ENCODE data around the gene PPP1R14D.

The PPP1R14D gene

DNA sequence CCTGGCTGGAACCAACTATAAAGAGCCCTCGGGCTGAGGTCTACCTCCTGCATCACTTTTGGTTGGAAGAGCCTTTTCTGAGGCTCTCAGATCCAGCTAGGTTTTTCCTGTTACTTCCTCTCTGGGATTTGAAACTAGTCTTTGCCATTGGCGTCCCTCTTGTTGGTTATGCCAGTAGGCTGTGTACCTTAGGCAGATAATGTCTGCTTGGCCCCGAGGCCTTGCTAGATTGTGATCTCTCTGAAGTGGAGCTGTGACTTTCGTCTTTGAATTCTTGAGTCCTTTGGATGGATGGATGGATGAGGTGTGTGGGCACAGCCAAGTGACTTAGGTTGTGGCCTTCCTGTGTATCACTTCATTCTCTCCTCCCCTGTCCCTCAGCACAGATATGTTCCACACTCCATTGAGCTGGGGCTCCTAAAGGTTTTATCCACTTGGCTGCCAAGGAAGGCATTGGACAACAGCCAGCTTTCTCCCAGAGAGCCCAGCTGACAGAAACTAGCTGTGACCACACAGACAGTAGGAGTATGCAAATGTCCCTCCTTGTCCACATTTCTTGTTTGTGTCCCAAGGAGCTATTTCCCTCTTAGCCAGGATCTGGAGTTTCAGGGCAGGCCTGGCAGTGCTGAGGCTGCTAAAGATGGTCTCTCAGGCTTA, 13.3 kb downstream of the PPP1R14D start:
- no peak for DNase-seq

DNA sequence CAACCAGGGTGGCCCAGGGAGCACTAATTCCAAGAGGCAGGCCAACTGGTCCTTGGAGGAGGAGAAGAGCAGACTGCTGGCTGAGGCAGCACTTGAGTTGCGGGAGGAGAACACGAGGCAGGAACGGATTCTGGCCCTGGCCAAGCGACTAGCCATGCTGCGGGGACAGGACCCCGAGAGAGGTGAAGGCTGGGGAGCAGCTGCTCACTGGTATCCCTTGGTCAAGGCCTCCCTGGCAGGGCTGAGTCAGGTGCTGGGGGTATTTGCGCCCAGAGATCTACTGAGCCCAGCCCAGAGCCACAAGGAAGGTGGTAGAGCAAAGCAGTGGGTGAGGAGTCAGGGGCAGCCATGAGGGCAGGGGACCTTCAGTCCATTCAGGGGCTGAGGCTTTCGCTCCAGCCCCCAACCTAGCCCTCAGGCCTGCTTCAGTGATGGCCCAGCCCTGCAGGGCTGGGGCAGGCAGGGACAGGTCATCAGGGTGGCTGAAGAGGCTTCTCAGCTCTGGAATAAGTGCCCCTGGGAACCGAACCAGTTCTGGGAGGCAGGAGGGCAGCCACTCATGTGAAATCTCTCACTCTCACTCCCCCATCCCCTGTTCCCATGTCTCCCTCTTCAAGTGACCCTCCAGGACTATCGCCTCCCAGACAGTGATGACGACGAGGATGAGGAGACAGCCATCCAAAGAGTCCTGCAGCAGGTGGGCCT, 15.6 kb downstream of the PPP1R14D start:
- DNase-seq = no peak

DNA sequence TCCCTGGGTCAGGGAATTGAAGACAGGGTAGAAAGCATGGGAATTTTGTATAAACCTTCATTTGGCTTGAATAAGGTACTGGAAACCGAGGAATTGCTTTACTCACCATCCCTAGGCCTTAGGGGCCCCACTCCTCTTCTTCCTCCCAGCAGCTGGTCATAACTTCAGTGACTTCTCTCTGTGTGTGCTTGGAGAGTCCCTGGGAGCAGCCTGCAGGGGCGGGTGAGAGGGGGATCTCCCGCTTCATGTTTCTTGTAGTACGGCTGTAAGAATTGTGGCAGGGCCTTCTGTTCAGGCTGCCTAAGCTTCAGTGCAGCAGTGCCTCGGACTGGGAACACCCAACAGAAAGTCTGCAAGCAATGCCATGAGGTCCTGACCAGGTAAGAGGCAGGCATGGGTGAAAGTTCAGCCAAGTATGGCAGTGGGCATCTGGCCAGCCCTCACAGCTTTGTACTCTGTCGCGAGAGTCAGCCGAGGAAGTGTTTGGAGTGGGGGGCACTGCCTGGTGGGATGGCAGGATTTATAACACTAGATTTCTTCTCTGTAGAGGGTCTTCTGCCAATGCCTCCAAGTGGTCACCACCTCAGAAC, 19.6 kb downstream of the PPP1R14D start:
- no peak for DNase-seq

DNA sequence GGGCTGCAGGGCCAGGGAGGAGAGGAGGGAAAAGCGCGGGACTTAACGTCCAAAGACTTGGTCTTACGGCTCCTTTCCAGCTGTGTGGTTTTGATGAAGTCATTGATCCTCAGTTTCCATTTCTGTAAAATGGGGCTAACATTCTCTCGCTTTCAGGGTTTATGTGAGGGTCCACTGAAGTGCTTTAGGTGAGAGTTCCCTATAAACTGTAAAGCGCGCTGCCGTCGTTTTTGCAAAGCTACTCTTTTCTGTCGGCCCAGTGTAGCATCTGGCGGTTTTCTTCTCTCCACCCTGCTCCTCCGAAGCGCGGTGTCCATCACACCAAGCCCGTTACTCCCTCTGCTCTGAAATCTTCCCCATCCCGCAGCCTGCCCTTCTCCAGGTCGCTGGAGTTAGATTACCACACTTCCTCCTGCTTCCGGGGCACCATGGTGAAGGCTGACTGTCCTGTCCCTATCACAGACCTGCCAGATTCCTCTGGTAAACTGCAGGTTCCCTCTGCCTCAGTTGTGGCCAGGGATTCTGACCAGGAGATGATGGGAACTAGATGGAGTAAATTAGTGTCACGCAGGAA, 20.5 kb downstream of the PPP1R14D start:
- no peak for DNase-seq

DNA sequence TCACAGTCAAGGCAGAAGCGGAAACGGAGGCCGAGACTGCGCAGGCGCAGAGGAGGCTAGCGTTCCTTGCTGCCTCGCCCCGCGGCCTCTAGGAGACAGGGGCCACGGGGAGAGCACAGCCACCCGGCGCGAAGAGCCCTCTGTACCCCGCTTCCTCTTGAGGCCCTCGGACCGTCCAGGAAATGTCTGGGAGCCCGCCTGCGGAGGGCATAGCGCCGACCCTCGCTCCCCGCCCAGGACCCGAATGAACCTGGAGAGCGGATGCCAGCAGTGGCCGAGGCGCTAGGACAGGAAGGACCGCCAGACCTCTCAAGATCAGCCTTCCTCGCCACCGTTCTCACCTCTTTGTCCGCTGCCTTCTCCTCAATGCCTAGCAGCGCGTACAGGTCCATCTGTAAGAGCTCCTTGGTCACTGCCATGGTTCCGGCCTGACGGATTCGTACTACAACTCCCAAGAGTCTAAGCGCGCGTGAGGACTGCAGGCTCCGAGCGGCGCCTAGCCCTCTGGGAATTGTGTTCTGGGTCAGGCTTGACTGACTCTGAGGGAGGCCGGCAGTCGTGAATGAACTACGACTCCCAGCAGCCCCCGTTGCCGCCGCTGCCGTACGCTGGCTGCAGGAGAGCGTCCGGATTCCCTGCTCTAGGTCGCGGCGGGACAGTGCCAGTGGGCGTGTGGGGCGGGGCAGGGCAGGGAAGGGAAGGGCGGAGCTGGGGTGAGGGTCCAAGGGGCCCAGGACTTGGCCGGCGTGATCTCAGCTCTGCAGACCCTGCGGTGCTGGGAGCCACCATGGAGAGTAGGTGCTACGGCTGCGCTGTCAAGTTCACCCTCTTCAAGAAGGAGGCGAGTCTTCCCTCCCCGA, 21.2 kb downstream of the PPP1R14D start, which contains the start of the genes DNAJC17 and ZFYVE19:
Gene DNAJC17 (minus strand): TSS at position 446 of the 860 bp plus-strand sequence. CDS start 27 bp downstream, at position 419.
Gene ZFYVE19 (plus strand): TSS at position 62 of the 860 bp plus-strand sequence. CDS start 501 bp downstream, at position 563.
- DNase-seq = peak; percentile 85

DNA sequence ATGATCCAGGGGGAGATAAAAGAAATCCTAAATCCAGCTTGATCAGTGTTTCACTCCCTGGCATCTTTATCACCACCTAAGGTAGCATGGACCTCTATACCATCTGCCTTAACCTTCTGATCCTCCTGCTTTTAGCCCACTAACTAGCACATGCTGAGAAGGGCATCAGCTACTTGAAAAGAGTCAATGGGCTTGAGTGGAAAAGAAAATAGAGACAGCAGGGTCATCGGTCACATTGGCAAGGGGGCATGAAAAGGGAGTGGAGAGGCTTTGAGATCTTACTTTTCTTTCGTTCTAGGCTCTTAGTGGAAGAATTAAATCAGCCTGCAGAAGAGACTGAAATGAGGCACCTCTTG, 21.9 kb downstream of the PPP1R14D start:
- no peak for DNase-seq

DNA sequence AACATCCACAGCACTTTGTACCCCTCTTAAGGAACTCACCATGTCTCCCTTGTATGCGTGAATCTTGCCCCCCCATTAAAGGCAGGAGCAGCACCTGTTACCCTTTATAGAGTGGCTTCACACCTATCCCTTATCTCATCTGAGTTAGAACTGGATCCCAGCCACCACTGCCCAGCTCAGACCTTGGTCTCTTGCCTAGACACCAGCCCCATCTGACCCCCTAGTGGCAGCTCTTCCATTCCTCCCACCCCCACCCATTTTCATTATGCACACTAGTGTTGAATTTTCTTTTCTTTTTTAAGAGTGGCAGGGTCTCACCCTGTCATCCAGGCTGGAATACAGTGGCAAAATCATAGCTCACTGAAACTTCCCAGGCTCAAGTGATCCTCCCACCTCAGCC, 24.8 kb downstream of the PPP1R14D start:
- DNase-seq = no peak

DNA sequence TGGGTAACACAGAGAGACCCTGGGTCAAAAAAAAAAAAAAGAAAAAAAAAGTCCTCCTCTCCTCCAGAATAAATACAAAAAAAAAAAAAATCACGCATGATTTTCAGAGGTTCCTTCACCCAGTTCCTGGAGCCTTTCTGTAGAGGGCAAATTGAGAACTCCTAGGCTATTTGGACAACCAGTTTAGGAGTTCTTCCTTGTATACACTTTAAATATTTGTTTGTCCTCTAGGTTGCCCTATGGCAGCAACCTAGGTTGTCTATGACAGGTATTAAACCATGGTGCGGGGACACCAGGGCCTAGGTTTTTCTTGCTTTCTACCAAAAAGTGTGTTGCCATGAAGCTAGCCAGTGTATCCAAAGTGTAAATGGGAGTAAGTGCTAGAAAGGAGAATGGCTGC, 25.4 kb downstream of the PPP1R14D start:
- DNase-seq = no peak

DNA sequence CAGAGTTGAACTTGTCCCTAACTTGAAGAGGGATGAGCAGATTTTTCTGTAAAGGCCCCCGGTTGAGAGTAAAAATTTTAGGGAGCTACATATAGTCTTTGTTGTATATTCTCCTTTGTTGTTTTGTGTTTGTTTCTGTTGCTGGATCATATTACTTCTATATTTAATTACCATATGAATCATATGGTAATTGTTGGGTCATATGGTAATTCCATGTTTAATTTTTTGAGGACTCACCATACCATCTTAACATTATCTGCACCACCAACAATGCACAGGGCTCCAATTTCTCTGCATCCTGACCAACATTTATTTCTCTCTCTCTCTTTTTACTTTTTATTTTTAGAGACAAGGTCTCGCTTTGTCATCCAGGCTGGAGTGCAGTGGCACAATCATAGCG, 29.0 kb downstream of the PPP1R14D start:
- DNase-seq = no peak

DNA sequence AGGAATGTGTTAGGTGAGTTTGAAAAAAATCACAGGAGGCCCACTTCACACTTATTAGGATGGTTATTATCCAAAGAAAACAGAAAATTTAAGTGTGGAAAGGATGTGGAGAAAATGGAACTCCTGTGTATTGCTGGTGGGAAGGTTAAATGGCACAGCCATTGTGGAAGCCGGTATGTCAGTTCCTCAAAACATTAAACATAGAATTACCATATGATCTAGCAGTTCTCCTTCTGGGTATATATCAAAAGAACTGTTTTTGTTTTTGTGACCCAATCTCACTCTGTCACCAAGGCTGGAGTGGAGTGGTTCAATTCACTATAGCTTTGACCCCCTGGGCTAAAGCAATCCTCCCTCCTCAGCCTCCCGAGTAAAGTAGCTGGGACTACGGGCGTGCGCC, 32.0 kb downstream of the PPP1R14D start:
- no peak for DNase-seq

DNA sequence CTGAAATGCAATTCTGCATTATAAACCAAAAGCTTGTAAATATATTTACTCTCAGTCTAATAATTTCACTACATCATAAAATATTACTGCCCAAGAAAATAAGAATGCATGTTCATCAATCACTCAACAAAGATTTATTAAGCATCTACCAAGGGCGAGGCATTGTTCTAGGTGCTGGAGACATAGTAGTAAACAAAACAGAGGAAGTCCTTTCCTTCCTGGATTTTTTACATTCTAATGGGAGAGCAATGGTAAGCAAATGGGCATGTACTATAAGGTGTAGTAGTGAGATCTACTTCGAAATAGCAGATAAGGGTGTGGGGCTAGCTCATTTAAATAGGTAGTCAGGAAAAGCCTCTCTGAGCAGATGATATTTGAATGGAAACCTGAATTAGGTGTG, 32.5 kb downstream of the PPP1R14D start:
- no peak for DNase-seq

DNA sequence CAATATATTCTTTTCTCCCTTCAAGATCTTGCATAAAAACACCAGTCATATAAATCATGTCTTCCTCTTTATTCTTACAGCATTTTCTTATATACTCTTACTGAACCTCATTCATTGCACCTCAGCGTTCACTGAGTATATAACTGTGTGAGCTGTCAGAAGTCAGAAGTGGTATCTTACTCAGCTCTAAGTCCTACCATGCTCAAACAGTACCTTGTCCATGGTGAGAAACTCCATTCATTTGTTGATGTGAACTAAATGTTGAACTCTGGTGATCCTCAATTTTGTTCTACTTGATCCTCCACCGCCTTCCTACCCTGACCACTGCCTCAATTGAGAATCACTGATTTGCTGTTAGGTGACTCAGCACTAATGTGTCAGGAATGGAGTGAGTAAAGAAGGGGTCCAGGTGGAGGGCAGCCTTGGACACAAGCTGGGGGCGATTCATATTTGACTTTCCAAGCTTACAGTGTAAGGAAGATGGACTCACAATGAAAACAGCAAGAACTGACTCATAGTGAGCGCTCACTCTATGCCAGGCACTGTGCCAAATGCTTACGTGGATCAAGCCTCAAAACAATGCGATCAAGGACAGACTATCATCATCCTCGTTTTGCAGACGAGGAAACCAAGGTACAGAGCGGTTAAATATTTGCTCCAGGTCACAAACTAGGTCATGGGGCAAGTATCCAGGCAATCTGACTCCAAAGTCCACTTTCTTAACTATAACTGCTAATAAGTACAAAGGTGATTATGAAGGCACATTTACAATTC, 35.1 kb downstream of the PPP1R14D start:
- peak; percentile 33 for DNase-seq

DNA sequence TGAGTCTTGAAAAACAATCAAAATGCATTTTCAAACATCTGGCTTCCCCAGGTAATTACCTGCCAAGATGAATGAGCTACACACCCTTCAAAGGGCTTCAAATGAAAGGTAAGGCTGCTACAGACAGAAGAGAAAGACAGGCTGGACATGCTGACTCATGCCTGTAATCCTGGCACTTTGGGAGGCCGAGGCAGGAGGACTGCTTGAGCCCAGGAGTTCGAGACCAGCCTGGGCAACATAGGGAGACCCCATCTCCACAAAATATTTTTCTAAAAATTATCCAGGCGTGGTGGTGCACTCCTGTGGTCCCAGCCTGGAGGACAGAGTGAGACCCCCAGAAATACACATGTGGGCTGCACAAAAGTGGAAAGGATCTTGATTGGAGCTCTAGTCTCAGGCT, 36.1 kb downstream of the PPP1R14D start:
- DNase-seq = no peak

DNA sequence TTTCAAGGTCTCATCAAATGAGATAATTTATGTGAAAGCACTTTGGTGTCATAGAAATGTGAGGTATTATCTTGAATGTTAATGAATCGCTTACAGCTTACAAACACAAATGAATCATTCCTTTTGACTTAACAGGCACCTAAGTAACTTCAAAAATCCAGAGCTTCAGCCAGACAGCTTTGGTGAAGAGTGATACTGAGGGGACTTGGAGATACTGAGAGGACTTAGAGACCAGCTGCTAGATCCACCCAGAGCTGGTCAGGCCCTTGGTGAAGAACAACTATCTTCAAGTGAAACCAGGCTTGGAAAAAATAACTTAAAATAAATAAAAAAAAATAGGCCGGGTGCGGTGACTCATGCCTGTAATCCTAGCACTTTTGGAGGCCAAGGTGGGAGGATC, 37.8 kb downstream of the PPP1R14D start:
- no peak for DNase-seq

DNA sequence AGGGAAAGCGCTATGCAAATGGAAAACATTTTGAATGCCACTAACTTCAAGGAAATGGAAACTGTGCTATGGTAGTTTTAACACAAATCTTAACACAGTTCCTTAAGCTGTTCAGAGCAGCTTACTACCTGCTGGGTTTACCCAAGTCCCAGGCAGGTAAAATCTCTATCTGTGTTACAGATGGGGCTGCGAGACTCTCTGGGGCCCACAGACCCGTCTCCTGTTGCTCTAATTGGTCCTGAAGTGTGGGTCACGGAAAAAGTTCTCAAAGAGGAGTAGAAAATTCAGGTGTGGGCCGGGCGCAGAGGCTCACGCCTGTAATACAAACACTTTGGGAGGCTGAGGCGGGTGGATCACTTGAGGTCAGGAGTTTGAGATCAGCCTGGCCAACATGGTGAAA, 38.5 kb downstream of the PPP1R14D start:
- DNase-seq = no peak

DNA sequence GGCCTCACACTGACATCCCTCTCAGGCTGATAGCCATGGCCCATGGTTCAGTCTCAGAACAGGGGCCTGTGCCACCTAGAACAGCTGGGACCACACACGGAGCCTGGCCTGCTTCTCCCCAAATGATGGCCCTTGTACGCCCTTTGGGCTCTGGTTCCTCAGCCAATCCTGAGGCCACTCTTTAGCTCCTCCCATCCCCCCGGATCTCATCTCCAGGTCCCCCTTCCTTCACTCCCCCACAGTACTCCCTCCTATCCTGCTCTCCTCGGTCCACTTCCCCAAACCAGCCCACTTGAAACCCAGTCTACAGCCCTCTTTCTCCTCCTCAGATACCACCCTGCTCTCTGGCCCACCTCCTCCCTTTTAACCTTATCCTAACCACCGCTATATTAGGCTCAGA, 39.4 kb downstream of the PPP1R14D start:
- no peak for DNase-seq

DNA sequence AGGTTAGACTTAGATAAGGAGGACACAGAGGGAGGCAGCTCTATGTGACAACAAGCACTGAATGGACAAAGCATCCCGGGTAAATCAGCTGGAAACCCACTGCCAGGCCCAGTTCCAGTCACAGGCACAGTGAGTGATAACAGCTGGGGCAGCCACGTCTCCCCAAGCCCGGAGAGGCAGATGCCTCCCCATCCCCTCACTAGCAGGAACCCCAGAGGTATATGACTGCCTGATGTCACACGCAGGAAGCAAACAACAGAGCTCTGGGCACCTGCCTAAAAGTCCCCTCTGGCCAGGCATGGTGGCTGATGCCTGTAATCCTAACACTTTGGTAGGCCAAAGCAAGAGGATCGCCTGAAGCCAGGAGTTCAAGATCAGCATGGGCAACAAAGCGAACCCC, 40.5 kb downstream of the PPP1R14D start:
- DNase-seq = no peak

DNA sequence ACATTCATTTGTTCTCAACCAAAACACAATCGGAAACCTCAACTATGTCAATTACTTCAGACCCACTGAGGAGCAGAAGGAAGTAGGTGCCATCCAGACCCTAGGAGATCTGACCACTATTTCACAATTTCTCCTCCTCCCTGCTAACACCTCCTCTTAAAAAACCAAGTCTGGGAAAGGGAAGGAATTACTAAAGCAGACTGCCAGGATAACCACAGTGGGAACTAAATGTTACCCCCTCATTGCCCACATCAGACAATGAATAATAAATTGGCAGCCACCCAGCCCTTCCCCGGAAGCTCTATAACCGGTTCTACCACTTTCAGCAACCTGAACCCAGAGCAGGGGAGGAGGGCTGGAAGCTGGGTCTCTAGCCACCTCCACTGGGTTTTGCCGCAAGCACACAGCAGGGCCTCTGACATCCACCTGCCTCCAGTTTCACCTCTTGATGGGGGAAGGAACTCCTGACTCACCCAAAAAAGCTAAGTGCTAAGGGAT, 41.1 kb downstream of the PPP1R14D start:
- peak; percentile 87 for DNase-seq

DNA sequence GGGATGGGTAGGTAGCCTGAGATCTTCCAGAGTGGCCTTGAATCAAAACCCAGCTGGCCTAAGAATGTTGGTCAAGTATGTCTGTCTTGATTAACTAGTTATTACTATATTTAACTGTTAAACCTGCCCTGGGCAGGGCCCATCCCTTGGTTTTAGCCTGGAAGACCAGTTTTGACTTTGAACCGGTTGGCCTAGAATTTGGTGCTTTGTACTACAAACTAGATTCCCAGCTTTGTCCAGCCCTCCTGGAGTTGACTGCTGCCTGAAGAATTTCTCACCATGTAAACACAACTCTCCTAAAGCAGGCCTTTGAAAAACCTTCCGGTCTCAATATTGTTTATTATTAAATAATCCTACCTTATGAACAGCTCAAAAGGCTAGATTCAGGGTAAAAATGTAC, 42.7 kb downstream of the PPP1R14D start:
- DNase-seq = no peak

DNA sequence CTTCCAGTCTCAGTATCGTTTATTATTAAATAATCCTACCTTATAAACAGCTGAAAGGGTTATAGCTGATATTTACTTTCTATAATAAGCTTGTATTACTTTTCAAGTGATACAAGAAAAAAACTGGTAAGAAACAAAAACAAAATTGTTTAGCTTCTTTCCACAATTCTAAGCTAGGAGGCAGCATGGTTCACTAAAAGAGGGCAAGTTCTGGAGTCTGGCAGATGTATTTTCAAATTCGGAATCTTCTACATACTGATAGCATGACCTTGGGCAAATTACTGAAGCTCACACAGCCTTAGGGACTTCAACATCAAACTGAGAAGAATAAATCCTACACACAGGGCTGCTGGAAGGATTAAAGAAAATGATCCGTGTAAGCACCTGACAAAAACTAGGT, 43.3 kb downstream of the PPP1R14D start:
- no peak for DNase-seq

DNA sequence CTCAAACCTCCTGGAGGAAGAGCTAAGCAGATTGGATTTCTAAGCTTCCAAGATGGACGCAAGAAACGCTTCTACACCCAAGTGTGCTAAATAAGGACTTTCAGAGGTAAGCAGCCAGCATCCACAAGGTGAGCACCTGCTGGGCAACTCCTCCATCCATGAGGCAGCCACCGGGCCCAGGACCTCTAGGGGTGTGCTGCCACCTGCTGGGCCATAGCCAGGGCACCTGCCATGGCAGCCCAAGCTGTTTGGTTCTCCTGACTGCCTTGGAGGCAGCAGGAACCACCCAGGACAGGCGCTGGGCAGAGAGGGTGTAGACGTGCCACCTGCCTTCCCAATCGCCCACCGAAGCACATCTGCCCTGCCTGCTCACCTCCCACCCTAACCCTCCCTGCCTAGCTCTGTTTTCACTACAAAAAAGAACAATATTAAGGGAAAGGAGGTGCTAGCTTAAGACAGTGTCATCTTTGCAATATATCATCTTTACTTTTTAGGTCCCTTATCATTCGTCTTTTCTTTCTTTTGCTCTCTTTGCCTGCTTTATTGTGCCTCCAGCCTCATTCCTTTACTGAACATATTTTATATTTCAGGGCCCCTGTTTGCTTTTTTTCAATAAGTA, 45.8 kb downstream of the PPP1R14D start:
- DNase-seq = peak; percentile 60

All from NCI-H2029 (cell line).